DMS53 treated with DMSO at 0.1 percent for 48 hours (cell line): ENCODE results near the gene SLC8A3.

Experiments
- DNase-seq: peaks from one replicate; lab custom pipeline; 2025; ENCODE audit not compliant: unreplicated experiment; lab: John Stamatoyannopoulos, UW

The SLC8A3 gene

DNA sequence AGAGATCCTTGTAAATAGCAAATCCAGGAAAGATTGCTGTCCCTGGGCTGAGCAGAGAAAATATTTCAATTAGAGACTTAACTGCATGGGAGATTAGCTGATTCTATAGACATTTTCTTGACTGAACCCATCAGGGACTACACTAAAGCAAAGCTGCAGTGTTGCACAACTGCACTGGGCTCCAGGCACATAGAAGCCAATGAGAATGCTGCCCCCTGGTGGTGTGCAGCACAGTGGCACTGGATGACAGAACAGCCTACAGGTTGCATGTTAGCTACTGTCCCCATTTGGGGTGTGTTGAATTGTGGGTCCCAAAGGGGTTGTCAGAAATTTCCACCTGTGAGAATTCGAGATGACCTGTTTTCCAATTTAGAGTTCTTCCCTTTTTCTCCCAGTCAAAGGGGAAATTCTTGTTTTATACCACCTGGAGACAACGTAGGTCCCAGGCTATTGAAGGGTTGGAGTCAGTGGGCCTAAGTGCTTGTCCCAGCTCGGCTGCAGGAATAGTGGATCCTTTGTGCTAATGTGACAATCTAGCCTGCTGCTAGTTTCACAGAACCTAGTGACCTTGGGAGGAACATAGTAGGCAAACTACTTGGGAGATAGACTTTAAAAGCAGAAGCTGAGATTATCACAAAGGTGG, 114.7 kb downstream of the SLC8A3 start:
- peak; percentile 28 for DNase-seq

DNA sequence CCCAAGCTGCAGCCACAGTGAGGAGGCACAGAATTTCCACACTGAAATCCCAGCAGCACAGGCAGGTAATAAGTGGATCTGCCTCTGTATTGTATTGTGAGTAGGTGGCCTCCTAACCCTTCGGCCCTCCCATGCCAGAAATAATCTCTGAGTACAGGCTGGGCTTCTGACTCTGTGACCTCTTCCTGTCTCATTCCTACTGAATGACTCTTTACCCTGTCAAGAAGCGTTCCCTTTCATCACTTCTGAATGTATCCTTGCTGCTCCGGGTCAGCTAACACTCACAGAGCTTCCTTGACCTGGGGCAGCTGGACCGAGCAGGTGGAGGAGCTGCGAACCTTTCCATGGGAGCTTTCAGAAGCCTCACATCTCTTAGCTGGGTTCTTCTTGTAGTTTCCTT, 119.6 kb downstream of the SLC8A3 start:
- DNase-seq: no peak

DNA sequence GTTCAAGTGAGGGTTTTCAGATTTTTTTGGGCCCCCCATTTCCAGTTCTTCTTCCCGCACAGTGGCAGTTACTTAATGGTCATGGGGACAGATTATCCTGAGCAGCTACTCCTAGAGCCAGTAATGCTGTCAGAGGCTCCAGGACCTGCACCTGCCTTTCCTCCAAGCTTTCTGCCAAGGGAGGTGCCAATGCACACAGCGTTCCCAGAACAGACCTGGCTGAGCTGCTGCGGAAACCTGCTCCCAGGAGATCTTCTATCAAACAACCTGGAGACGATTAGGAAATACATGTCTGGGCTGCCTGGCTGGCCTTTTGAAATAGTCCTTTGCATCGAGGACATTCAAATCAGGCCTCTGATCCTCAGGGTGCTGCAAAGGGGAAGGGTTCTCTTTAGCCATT, 120.9 kb downstream of the SLC8A3 start:
- DNase-seq: no peak

DNA sequence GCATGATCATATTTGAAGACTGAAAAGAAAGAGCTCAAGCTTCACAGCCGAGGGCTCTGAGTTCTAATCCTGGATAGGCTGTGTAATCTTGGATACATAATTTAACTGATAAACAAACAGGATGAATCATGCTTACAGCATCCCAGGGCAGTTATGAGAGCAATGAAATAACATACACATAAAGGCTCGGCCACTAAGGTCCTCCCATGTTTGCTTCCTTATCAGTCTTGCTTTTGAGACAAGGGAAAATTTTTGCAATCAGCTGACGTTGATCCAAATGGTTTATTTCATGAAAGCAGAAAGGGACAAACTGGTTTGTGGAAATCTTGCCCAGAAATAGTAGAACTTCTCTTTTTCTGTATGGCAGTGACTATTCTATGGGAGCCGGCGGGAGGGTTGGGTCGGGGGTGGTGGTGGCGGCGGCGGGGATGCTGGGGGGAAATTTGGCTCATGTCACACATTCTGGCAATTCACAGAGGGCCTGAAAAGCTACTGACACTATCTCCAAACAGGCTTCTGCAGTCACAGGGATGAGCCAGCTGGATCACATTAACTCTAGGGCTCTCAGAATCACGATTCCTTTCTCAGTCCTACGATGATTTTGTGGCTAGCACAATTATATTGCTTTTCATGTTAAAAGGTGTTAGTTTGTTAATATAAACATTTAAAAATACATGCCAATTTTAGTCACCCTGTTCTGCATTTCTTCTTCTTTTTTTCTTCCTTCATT, 124.5 kb downstream of the SLC8A3 start:
- no peak for DNase-seq

DNA sequence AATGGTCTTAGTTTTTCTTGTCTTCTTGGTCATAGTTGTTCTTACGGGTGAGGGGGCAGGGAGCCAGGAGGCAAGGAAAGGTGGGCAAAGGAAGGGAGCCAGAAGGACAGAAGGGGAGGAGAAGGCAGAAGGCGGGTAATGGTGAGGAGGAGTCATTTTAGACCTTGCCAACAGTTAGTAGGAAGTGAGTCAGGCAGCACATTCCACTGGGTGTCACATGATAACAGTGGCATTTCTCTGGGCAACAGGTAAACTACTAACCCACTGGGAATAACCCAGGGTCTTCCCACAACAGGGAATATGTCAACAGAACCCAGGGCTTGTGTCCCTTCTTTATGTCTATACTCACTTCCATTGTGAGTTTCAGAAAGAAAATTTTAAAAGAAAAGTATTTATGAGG, 127.6 kb downstream of the SLC8A3 start:
- DNase-seq: no peak

DNA sequence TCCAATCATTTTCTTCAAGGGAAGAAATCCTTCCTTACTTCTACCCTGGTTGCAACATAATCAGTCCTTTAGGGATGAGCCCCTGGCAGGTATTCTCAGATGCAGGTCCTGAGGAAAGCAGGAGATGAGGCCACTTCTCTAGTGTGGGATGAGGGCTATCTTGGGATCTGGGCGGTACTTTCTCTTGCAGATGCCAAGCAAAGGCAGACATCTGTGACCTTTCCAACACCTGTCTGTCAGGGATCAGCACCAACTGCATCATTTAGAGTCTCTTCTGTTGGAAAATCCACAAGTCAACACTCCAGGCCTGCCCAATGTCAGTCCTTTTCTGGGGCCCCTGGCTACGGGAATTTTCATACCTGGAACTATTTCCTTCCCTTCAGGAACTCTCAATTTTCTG, 129.2 kb downstream of the SLC8A3 start:
- DNase-seq: no peak

DNA sequence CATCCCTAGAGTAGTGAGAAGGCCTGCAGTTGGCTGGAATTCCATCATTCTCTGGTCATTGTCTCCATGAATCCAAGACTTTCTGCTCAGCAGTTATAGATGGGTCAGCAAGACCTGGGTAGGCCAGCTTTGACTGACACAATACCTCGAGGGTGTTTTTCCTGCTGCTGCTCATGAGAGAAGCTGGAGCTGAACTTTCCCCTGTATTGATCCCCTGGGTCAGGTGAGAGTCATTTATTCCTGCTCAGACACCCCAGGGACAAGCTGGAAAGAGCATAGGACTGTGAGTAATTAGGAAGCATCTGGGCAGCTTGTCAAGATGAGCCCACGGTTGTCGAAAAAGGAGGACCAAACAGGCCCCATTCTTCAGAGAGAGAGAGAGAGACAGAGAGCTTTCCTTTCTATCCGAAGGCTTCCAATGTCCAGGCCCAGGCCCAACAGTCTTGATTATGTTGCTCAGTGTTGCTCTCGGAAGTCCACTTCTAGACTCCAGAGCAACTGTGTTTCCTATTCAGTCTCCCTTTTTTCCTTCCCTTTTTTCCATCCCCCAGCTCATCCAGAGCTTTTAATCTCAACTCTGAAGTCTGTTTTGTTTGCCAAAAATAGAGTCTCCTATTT, 131.1 kb downstream of the SLC8A3 start:
- DNase-seq: no peak

DNA sequence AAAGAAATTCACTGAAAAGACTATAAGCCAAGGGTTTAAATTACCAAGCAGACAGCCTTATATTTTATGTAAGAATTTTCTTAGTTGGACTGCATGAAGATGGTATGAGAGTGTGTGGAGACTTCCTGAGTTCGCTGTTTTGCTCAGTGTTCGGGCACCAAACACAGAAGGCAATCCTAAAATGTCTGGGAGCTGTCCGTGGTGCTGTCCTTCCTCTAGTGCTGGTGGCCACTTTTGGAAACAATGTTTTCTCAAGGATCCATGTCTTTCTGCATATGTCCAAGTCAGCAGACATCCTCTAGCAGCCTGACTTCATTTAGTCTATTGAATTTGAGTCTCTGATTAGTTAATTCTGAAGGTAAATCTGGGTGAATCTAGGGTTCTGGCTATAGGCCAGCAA, 135.8 kb downstream of the SLC8A3 start:
- DNase-seq: no peak

DNA sequence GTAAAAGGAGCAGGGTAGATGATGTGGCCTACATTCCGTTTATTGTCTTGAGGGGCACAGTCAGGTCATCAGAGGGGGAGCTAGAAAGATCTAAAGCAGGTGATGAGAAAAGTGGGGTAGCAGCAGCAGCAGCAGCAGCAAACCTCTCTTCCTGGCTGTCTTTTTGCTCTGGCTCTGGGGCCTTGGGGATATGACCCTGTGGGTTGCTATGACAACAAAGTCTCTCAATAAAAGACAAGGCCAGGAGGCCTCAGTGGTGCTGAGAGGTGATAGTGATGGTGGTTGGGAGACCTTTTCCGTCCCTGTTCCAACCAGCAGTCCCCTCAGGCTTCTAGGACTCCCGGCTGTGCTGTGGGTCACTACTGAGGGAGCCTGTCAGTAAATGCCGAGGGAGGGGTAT, 138.6 kb downstream of the SLC8A3 start:
- no peak for DNase-seq

DNA sequence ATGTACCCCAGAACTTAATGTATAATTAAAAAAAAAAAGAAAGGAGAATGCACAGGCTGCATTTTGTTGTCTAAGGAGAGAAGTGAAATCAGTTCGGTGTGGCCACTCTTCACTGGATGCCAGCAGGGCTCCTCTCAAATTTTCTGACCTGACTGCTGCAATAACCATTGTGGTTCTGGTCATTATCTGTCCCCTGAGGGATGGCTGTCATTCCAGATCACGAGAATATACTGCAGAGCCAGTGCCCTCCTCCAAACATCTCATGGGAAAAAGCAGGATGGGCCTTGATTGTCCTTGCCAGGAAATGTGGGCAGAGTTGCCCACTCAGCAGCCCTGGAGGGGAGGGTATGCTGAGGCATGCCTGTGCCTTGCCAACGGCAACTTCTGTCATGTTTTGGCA, 139.1 kb downstream of the SLC8A3 start:
- DNase-seq: no peak

DNA sequence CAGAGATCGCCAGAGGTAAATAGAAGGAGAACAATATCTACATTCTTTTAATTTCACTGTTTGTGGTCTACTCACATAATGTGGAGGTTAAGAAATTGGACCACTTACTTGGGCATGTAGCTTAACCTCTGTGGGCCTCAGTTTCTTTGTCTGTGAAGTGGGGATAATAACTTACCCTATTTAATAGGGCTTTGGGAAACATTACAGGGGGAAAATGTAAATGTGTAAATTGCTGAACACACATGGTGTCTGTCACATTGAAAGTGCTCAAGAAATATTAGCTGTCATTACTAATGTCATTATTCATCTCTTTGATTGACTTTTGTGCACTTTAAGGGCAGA, 140.5 kb downstream of the SLC8A3 start:
- no peak for DNase-seq

DNA sequence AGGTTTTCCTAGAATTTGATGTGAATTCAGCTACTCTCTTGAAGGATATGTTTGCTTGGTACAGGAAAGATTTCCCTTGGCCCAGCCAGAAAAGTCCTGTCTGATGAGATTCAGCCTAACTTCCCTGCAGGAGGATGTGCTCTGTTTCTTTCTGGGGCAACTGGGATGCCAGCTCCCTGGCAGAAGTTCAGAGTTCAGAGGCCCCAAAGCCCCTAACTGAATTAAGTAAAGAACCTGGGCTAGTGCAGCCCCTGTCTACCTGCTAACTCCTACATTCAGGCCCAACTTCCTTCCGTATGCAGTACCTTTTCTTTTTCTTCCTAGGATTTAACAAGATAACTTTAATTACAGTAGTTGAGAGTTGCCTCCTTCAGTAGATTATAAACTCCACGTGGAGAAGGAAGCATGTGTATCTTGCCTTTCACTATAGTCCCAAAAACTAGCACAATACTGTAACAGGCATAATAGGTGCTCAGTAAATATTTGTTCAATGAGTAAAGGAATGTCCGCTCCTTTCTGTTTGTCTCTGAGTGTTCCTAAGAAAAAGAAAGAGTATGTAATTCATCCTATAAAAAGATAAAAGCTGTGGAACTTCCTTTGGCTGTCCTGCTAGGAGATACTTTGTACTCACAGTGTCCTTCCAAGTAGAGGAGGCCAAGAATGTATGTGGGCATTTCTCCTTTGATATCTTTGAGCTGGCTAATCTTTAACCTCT, 141.0 kb downstream of the SLC8A3 start:
- DNase-seq: no peak

DNA sequence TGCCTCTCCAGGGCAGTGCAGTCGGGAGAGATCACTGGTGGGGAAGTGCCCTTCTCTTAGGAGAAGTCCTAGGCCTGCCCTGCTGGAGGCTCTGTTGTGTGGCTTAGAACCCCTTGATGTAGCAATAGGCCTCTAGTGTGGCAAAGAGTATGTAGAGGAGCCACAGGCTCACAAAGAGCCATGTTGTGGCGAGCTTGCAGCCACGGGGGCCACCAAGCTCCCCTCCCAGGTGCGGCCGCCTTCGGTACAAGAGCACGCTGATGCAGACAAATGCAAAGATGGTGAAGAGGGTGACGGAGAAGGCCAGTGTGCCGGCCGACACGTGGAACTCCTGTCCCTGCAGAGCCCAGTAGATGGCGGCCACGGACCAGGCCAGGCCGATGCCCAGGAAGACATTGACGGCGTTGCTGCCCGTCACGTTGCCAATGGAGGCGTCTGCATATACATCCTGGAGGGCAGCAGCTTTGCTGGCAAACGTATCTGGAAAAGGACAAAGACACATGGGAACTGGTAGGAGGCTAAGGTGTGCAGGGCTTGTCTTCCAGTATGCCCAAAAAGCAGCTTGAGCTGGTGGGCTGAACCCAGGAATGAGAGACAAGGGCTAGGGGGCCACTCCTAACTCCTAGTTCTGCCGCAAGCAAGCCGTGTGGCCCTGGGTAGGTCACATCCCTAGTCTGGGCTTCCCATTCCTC, 142.8 kb downstream of the SLC8A3 start:
- peak; percentile 17 for DNase-seq

DNA sequence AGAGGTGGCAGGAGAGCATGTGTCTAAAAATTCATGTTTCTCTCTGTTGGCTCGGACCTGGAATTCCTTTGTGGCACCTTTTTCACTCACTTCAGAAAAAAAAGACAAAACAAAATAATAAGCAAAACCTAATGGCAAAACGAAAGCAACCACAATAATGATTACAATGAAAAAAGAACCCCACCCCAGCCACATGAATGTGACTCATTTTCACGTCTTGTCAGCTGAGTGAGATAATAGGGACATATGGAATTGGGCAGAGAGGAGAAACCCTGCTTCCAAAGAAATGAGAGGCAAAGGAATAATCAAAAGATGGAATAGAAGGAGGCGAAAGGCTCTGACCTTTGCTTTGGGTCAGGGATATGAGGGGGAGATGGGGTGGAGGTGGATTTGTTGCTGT, 143.4 kb downstream of the SLC8A3 start:
- no peak for DNase-seq

DNA sequence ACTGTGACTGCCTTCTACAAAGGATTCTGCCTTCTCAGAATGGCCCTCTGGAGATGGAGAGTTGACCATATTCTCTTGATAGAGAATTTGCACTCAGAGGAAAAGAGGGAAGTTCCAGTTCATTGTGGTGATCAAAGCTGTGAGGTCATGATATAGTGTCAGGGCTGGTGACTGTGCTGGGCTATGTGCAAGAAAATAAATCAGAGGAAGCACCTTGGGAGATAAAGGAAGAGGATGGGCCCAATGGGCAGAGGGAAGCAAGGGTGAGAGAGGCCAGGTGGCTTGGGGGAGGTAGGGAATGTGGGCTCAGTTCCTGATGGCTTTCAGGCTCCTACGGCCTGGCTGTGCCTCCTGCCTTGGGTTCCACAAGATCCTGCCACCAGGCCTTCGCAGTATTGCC, 145.8 kb downstream of the SLC8A3 start:
- DNase-seq: no peak

DNA sequence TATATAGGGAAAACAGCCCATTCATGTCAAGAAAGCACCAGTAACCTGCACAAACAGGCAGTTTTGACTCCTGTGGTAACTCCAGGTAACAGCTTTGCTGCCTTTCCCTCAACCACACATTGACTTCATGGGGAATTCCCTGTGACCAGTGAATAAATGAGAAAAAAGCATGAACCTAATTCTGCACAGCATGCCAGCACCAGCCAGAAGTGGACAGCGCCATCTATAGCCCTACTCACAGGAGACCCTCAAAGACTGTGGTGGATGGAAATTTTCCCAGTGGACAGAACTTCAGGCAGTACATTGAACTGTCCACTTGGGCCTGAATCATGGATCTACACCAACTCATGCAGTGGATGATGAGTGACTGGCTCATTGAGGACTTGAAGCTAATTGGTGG, 152.1 kb downstream of the SLC8A3 start:
- no peak for DNase-seq

DNA sequence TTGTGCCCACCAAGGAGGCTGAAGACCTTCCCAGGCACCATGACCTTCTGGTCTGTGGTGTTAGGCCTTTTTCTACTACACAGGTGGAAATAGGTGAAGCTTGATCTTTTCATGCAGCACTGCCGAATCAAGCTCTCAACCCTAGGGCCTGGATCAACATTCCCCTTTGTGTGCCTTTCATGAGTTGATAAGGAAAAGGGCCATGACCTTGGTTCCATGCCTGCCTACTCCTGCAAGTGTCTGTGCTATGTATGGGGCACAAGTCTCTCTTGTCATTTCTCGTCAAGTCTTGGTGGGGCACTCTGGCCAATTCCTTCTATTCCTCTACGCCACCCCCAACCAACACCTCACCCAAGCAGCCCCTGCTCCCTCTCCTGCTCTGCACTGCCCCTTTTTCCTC, 154.5 kb downstream of the SLC8A3 start:
- no peak for DNase-seq

DNA sequence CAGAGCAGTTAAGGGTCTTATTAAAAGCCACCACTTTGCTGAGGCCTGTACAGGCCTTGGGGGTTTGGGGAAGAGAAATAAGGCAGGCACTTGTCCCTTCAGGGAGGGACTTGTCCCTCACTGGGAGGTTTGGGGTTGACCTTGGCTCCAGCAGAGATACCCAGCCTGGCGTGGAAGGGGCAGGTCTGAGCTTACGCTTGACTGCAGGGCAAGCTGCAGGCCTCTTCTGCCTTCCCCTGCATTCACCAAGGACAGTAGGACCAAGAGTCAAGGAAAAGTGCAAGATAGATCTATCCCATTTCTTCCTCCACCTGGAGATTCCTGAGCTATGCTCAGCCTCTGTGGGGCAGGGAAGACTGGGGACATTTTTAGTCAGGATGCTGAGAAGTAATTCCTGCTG, 155.2 kb downstream of the SLC8A3 start:
- DNase-seq: no peak

DNA sequence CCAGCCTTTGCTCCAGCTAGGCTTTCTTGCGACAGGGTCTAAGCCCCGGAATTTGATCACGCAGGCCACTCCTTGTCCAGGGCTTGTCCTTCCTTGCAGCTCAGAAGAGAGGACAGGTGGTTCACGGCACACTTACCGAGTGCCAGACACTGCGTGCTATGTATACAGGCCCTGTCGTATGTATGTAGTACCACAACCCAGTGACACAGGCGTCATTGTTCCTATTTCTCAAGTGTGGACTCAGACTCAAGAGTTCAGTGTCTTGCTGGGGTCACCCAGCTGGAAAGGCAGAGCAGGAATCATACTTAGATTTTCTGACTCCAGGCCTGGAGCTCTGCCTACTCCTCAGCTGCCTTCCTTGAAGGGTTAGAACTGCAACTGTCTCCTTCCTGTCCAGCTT, 155.6 kb downstream of the SLC8A3 start:
- DNase-seq: no peak

DNA sequence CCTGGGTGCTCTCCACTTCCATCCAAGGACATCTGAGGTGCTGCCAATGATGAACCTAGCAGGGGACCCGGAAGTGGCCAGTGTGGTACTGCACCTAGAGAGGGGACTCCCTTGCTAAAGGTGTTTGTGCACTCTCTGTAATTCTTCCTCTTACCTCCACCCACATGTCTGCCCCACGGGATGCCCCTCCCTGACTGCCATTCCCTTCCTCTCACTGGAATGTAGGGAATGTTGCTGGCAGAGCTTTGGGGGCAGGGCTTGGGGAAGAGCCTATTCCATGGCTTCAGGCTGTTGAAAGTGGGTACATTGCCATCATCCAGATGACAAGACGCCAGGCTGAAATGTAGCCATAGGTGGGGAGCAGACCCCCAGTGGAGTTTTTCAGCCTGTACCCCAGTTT, 156.3 kb downstream of the SLC8A3 start:
- no peak for DNase-seq

DNA sequence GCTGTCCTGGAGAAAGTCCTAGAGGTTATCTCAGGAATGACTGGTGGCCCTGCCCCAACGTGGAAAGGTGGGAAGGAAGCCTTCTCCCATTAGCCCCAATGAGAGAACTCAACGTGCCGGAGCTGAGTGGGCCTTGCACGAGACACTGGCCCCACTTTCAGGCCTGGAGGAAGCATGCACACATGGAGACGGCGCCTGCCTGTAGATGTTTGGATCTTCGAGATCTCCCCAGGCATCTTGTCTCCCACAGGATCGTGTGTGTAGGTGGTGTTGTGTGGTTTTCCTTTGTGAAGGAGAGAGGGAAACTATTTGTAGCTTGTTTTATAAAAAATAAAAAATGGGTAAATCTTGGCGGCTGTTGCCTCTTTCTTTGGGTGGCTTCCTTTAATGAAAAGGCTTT, 156.7 kb downstream of the SLC8A3 start:
- DNase-seq: no peak
